ENCODE data around the gene FER.

The FER gene

GRCh38 chr5:109161914-109162683 lies 414.4 kb downstream of the FER start:
- DNase-seq, result no peak
- no peak overlapping the region for H3K27ac Mint-ChIP-seq
- TF ChIP-seq CTCF (IDR thresholded peaks at IDR 0.05), result no peak
- no peak overlapping the region for H3K4me3 Mint-ChIP-seq
- no peaks in the 10 kb centered on the region for H3K9me3 Mint-ChIP-seq
- H3K27me3 Mint-ChIP-seq (ENCODE audit: low read depth, poor library complexity), result no peaks in the 10 kb centered on the region
- H3K4me1 Mint-ChIP-seq, result no peaks in the 10 kb centered on the region
- H3K36me3 Mint-ChIP-seq (ENCODE audit: low read depth), result no peaks in the 10 kb centered on the region

- Mint-ChIP-seq H3K4me3 (no peak overlapping the region), H3K9me3 (no peaks in the 10 kb centered on the region), H3K27ac (no peak overlapping the region), H3K27me3 (ENCODE audit: low read depth, poor library complexity) (no peaks in the 10 kb centered on the region), H3K4me1 (no peaks in the 10 kb centered on the region), H3K36me3 (ENCODE audit: low read depth) (no peaks in the 10 kb centered on the region)
- no peak for TF ChIP-seq CTCF (IDR thresholded peaks at IDR 0.05)
- DNase-seq, result no peak
Measured at GRCh38 chr5:109163336-109163735, 415.6 kb downstream of the FER start.

GRCh38 chr5:109164001-109164400 lies 416.3 kb downstream of the FER start:
- H3K36me3 Mint-ChIP-seq (ENCODE audit: low read depth), result no peaks in the 10 kb centered on the region
- no peak overlapping the region for H3K27ac Mint-ChIP-seq
- DNase-seq, result no peak
- H3K4me3 Mint-ChIP-seq, result no peak overlapping the region
- H3K4me1 Mint-ChIP-seq, result no peaks in the 10 kb centered on the region
- no peaks in the 10 kb centered on the region for H3K9me3 Mint-ChIP-seq
- TF ChIP-seq CTCF (IDR thresholded peaks at IDR 0.05), result no peak
- no peaks in the 10 kb centered on the region for H3K27me3 Mint-ChIP-seq (ENCODE audit: low read depth, poor library complexity)

DNA sequence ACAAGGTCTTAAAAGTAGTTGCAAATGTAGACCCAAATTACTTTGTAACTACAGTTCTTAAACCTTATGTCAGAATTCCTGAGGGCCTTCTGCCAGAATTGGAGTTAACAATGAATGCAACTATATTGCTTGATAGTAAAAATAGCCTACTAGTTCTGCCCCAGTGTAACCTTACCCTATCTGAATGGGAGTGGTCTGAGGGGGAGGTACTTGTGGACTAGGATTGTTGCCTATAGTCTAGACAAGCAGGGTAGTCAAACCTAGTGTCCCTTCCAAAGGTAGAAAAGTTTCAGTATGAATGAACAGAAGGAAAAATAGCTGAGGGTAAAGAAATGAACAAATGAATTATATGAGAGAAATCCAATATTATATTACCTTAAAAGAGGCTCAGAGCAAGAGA lies 419.9 kb downstream of the FER start:
- H3K27ac Mint-ChIP-seq, result no peak overlapping the region

GRCh38 chr5:109168151-109168550 lies 420.5 kb downstream of the FER start:
- Mint-ChIP-seq H3K27me3 (ENCODE audit: low read depth, poor library complexity) (no peaks in the 10 kb centered on the region), H3K9me3 (no peaks in the 10 kb centered on the region), H3K27ac (no peak overlapping the region)

More for the DNA sequence above, 419.9 kb downstream of the FER start:
- no peaks in the 10 kb centered on the region for H3K9me3 Mint-ChIP-seq
- DNase-seq, result no peak
- H3K4me1 Mint-ChIP-seq, result no peaks in the 10 kb centered on the region
- H3K27me3 Mint-ChIP-seq (ENCODE audit: low read depth, poor library complexity), result no peaks in the 10 kb centered on the region
- no peaks in the 10 kb centered on the region for H3K36me3 Mint-ChIP-seq (ENCODE audit: low read depth)
- H3K4me3 Mint-ChIP-seq, result no peak overlapping the region
- TF ChIP-seq CTCF (IDR thresholded peaks at IDR 0.05), result no peak

More at GRCh38 chr5:109168151-109168550, 420.5 kb downstream of the FER start:
- no peak for TF ChIP-seq CTCF (IDR thresholded peaks at IDR 0.05)
- no peaks in the 10 kb centered on the region for H3K4me1 Mint-ChIP-seq
- no peak for DNase-seq
- no peak overlapping the region for H3K4me3 Mint-ChIP-seq
- H3K36me3 Mint-ChIP-seq (ENCODE audit: low read depth), result no peaks in the 10 kb centered on the region

All from nephron progenitor cell (in vitro differentiated cells).